HG03520 (cell line): ENCODE measurements around the gene GOLGA8J.
"Not testable (repeated sequence)": the region's sequence is repeated elsewhere in the genome, so short reads cannot be mapped to it uniquely, and the experiment has no call there.

Experiments
- ATAC-seq: cut with Tn5 transposase; IDR thresholded peaks from one replicate; pipeline ENCODE4 v1.9.1; 2021; ENCODE audit warnings: mild to moderate bottlenecking, moderate library complexity; ENCODE audit not compliant: unreplicated experiment

Gene GOLGA8J

DNA sequence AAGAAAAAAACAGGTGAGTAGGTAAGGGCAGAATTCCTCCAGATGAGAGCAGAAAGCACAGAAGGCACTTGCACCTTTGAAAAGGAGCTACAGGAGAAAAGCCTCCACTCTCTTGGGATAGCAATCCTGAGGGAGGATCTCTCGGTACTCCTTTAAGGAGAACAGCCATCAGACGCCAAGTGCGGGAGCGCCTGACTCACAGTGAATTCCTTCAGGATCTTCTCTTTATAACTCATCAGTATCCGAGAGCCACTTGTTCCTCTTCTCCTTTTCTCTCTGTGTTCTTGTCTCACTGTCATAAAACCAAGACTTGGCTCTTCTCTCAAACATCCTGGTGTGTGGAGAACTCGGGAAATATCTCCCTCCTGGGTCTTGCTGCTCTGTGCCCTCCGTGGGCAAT lies 10.1 kb upstream of the GOLGA8J start:
- no peak for ATAC-seq

- ATAC-seq = no peak
Observed at GRCh38 chr15:30073915-30074314, 8.8 kb upstream of the GOLGA8J start.

- ATAC-seq = not testable (repeated sequence)
Observed at GRCh38 chr15:30080816-30081215, 1.9 kb upstream of the GOLGA8J start.

- ATAC-seq = not testable (repeated sequence)
Observed at GRCh38 chr15:30097827-30098226, 15.1 kb downstream of the GOLGA8J start.

DNA sequence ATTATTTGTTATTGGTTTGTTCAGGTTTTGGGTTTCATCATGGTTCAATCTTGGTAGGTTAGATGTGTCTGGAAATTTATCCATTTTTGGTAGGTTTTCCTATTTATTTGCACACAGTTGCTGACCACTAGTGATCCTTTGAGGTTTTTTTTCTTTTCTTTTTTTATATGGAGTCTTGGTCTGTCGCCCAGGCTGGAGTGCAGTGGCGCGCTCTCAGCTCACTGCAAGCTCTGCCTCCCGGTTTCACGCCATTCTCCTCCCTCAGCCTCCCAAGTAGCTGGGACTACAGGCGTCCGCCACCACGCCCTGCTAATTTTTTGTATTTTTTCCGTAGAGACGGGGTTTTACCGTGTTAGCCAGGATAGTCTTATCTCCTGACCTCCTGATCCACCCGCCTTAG lies 20.1 kb downstream of the GOLGA8J start:
- not testable (repeated sequence) for ATAC-seq

DNA sequence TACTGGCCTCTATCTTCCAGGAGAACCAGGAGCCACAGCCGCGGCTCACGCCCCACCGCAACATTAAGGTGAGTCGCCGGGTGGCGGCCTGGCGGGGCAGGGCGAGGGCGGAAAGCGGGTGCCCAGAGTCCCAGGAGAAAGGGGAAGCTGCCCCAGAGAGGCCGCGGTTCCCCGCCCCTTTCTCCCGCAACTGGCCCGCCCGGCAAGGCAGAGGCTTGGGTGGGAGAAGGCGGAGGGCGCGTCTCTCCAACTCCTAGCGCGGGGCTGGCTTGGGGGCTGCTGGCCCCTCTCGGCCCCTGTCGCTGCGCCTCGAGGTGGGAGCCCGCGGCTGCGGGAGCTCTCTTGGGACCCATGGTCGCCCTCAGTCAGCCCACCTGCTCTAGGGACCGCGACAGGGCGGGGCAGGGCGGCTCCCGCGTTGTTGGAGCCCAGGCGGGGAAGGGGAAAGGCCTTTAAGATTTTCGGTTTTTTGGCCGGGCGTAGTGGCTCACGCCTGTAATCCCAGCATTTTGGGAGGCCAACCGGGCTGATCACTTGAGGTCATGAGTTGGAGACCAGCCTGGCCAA lies 21.3 kb downstream of the GOLGA8J start:
- not testable (repeated sequence) for ATAC-seq

DNA sequence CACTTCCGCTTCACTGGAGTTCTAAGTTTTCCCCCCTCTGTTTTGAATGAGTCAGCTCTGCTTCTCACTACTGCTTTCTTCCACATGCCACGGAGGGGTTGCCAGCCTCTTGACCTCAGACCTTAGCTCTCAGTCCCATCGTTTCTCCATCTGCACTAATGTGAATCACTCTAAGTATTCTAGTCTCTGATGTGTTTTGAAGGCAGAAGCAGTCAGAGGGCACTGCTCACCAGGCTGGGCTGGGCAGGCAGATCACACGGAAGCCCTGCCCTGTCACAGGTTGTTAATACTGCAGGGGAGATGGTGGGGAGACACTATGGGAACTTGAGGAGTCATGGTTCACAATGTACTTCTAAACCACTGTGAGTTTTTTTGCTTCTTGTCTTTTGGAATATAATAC lies 27.8 kb downstream of the GOLGA8J start:
- not testable (repeated sequence) for ATAC-seq

GRCh38 chr15:30130066-30130465 lies 47.3 kb downstream of the GOLGA8J start:
- ATAC-seq = not testable (repeated sequence)

- ATAC-seq = not testable (repeated sequence)
Observed at GRCh38 chr15:30134751-30135150, 52.0 kb downstream of the GOLGA8J start, which contains the start of gene GOLGA8T. GOLGA8T (plus strand) TSS chr15:30135051; CDS start chr15:30135149, 98 bp downstream.
